22Rv1 (cell line): ENCODE data around the gene G3BP2.

Source experiments
- CTCF ChIP-seq: fragments of 450-650 bp; IDR thresholded peaks from 2 replicates; pipeline ENCODE4 v1.5.1; 2017; ENCODE audit warnings: mild to moderate bottlenecking
- ZFX ChIP-seq: fragments of 450-650 bp; IDR thresholded peaks from 2 replicates; pipeline ENCODE4 v1.6.1; 2017; ENCODE audit warnings: antibody characterized with exemption, borderline replicate concordance

GRCh38 chr4:75722417-75722816 is 49.2 kb upstream of the G3BP2 start:
- no peak for TF ChIP-seq CTCF
- TF ChIP-seq ZFX: no peak
